Measurements from ENCODE around the gene SLFN14.

DNA sequence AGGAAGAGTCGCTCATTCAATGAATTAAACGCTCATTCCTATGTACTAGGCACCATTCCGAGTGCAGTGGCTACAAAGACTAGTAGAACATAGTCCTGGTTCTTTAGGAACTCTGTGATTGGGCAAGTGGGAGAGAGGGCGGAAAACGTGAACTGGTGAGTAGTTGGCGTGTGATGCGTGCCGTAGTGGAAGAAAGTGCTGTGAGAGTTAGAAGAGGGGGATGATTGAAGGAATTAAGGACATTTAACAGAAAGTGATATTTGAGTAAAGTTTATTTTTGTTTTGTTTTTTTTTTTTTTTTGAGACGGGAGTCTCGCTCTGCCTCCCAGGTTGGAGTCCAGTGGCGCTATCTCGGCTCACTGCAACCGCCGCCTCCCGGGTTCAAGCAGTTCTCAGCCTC is 7.9 kb upstream of the SLFN14 start:
- TF ChIP-seq, protein P1, sequence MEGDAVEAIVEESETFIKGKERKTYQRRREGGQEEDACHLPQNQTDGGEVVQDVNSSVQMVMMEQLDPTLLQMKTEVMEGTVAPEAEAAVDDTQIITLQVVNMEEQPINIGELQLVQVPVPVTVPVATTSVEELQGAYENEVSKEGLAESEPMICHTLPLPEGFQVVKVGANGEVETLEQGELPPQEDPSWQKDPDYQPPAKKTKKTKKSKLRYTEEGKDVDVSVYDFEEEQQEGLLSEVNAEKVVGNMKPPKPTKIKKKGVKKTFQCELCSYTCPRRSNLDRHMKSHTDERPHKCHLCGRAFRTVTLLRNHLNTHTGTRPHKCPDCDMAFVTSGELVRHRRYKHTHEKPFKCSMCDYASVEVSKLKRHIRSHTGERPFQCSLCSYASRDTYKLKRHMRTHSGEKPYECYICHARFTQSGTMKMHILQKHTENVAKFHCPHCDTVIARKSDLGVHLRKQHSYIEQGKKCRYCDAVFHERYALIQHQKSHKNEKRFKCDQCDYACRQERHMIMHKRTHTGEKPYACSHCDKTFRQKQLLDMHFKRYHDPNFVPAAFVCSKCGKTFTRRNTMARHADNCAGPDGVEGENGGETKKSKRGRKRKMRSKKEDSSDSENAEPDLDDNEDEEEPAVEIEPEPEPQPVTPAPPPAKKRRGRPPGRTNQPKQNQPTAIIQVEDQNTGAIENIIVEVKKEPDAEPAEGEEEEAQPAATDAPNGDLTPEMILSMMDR (conservative IDR thresholded peaks at IDR 0.05 in 1 of 2, IDR thresholded peaks at IDR 0.05 in 1 of 2; ENCODE audit: extremely low read depth in 1 of 2, insufficient read depth in 1 of 2, low read depth in 1 of 2, low read length in 2 of 2): no peak
- no peak for TF ChIP-seq EZH2 (IDR thresholded peaks at IDR 0.05; ENCODE audit: borderline replicate concordance, low read length)
